Ovary (tissue), 9 donors: ENCODE measurements around the gene MRPL41. TPM values are rescaled to one million over a fixed set of nuclear protein-coding genes. Genes with fewer than 3 reads are reported as not detected.
"Not testable (repeated sequence)": the region's sequence is repeated elsewhere in the genome, so short reads cannot be mapped to it uniquely, and the experiment has no call there.

Experiments used
- DNase-seq, 5 donors: peaks; one replicate each; pipeline ENCODE4 v3.0.0-alpha.2; 2019 to 2020
- H3K27ac ChIP-seq, 2 donors: fragments of 200-600 bp; one replicate each; pipeline versions ENCODE4 v1.5.1 to v1.8.0; 2019 to 2022
- H3K27me3 ChIP-seq: fragments of 200-600 bp; one replicate; pipeline ENCODE4 v1.8.0; 2022
- H3K36me3 ChIP-seq: fragments of 200-600 bp; sonication (generic); one replicate; pipeline ENCODE4 v1.5.1; 2019
- H3K4me1 ChIP-seq: one replicate; pipeline ENCODE4 v1.8.1; 2013; ENCODE audit warnings: mild to moderate bottlenecking, moderate library complexity; ENCODE audit not compliant: insufficient read depth
- H3K4me3 ChIP-seq: fragments of 200-600 bp; sonication (generic); one replicate; pipeline ENCODE4 v1.5.1; 2017
- H3K9me3 ChIP-seq, 2 donors: fragments of 200-600 bp in 1 of 2; sonication (generic) in 1 of 2; one replicate each; pipeline versions ENCODE4 v1.5.1 to v1.8.1; 2013 to 2019; ENCODE audit warnings: mild to moderate bottlenecking in 1 of 2, moderate library complexity in 1 of 2
- CTCF ChIP-seq, 3 donors: fragments of 450-650 bp in 2 of 3; fragments of 200-600 bp in 1 of 3; IDR thresholded peaks; one replicate each; pipeline versions ENCODE4 v1.5.1 to v1.8.0; 2016 to 2022; ENCODE audit warnings: antibody characterized with exemption in 3 of 3, mild to moderate bottlenecking in 1 of 3
- EP300 ChIP-seq: sonication (generic); formaldehyde crosslinking; IDR thresholded peaks from one replicate; pipeline ENCODE4 v1.6.1; 2017; ENCODE audit warnings: antibody characterized with exemption
- POLR2A ChIP-seq: fragments of 450-650 bp; IDR thresholded peaks from one replicate; pipeline ENCODE4 v1.6.1; 2017; ENCODE audit warnings: antibody characterized with exemption, mild to moderate bottlenecking, moderate library complexity
- WGBS, 3 donors: extraction: QIAGEN DNeasy Blood & Tissue Kit in 1 of 3; methylation state at CpG; one replicate each; pipeline versions ENCODE4 v1.1.5 to v1.1.7; 2013 to 2017; 5-methylcytosine and 5-hydroxymethylcytosine counted together
- intact Hi-C, 4 donors: fragments of 100-400 bp; cut with DNase I; formaldehyde crosslinking; loops; one replicate each; pipeline versions ENCODE4 v1.11.0 to v1.15.1; 2022 to 2023
- polyA plus RNA-seq, 2 donors: library from polyadenylated mRNA; stranded (reverse); fragments of 200-250 nt in 1 of 2; fragments of 350-450 nt in 1 of 2; fragmentation: Illumina TruSeq in 1 of 2; extraction: RNeasy Lipid Tissue Mini Kit (QIAGEN cat#74804) in 1 of 2; gene quantifications; one replicate each; pipeline ENCODE4 v1.2.3, GENCODE V29; 2013 to 2014
- total RNA-seq, 7 donors: library from RNA; depleted of rRNA in 2 of 7; stranded (reverse); fragments of >200 nt in 2 of 7; fragmentation: NEBNext Ultra II Directional in 3 of 7; extraction: Animal tissue kit (Norgen Biotek cat#: 25700) in 3 of 7; gene quantifications; one replicate each; pipeline versions ENCODE4 v1.1.0 to v1.2.4, GENCODE V29; 2016 to 2023
- donor health status: DM: no; HTN: no; CAD: no; lungs with moderate emphysema.
- donor health status: DM: no; HTN: no; CAD: no.
- donor health status: Bipolar disorder and iron deficiency.
- donor health status: DM: yes; HTN: yes; CAD: no.
- donor health status: DM: no; HTN: no; CAD: no.
- donor health status: DM: yes; HTN: yes; CAD: no.

Gene MRPL41
- total and polyA plus RNA-seq, 9 donors, result 1.0 to 61.9 (median 48.3) TPM

DNA sequence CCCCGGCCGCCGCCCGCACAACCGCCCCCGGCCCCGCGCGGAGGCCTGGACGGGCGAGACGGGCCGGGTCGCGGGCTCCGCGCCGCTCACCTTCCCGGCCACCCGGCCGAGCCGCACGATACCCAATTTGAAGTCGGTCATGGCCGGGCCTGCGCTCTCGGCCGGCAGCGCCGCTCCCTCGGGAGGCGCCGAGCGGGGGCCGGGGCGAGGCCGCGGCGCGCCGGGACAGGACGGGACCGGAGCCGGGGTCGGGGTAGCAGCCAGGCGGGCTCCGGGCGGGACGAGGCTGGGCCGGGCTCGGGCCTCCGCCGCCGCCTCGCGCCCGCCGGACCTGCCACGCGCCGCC lies 38.4 kb downstream of the MRPL41 start:
- Histone ChIP-seq H3K9me3 (no peaks in the 10 kb centered on the region), H3K36me3 (no peaks in the 10 kb centered on the region), H3K27me3 (no peaks in the 10 kb centered on the region), H3K27ac (no peak overlapping the region), H3K4me1 (peaks cover 9% of the 10 kb centered on the region), H3K4me3 (peak overlapping the region; percentile 56)
- TF ChIP-seq CTCF (IDR thresholded peaks at IDR 0.05) (no peak), EP300 (no peak), POLR2A (no peak)
- intact Hi-C loops, result no loop called here
- 0 to 1% methylated on average over 39 to 61 of the region's 61 CpGs; no CpG with 5 or more reads in 1 of the 3 donors for WGBS, 3 donors
- no peak for DNase-seq

- Histone ChIP-seq H3K4me3 (peak within 1 kb of the TSS; percentile 84), H3K9me3 (no peaks in the 10 kb centered on the region), H3K36me3 (no peaks in the 10 kb centered on the region), H3K27me3 (no peaks in the 10 kb centered on the region), H3K27ac (peak within 1 kb of the TSS in 1 of 2 donors; percentile 36), H3K4me1 (peaks cover 9% of the 10 kb centered on the region)
- intact Hi-C loops, result no loop called here
- TF ChIP-seq CTCF (IDR thresholded peaks at IDR 0.05), result no peak
- TF ChIP-seq EP300, result no peak
- no peak for TF ChIP-seq POLR2A
- WGBS, 3 donors, result 1% methylated on average over 52 to 113 of the region's 113 CpGs
- DNase-seq, result peak; percentile 88 to 94 (median 92)
Observed at GRCh38 chr9:137590469-137591383, 39.0 kb downstream of the MRPL41 start, which contains the start of gene ZMYND19. TSS of gene ZMYND19 (minus strand) at chr9:137590512. CDS start at chr9:137590263, 249 bp downstream.

GRCh38 chr9:137592767-137593166 lies 41.1 kb downstream of the MRPL41 start:
- intact Hi-C loops, result no loop called here
- Histone ChIP-seq H3K4me3 (no peak overlapping the region), H3K9me3 (no peaks in the 10 kb centered on the region), H3K27ac (no peak overlapping the region), H3K4me1 (peaks cover 9% of the 10 kb centered on the region), H3K36me3 (no peaks in the 10 kb centered on the region), H3K27me3 (no peaks in the 10 kb centered on the region)
- no peak for DNase-seq
- 84 to 87% (median 85%) methylated on average over 7 of the region's 7 CpGs for WGBS, 3 donors
- TF ChIP-seq POLR2A (no peak), CTCF (IDR thresholded peaks at IDR 0.05) (no peak), EP300 (no peak)

- H3K36me3 ChIP-seq, result no peaks in the 10 kb centered on the region
- H3K27me3 ChIP-seq, result no peaks in the 10 kb centered on the region
- H3K27ac ChIP-seq, result no peak overlapping the region
- WGBS, 3 donors, result 66 to 83% (median 70%) methylated on average over 12 of the region's 12 CpGs
- no peaks in the 10 kb centered on the region for H3K9me3 ChIP-seq
- H3K4me1 ChIP-seq, result peaks cover 9% of the 10 kb centered on the region
- DNase-seq, result no peak
- TF ChIP-seq POLR2A, result no peak
- TF ChIP-seq CTCF (IDR thresholded peaks at IDR 0.05), result no peak
- no peak for TF ChIP-seq EP300
- intact Hi-C loops, result no loop called here
- H3K4me3 ChIP-seq, result no peak overlapping the region
Observed at GRCh38 chr9:137593176-137593575, 41.5 kb downstream of the MRPL41 start.

- DNase-seq, H3K36me3 ChIP-seq, H3K9me3 ChIP-seq, H3K27me3 ChIP-seq, H3K27ac ChIP-seq, H3K4me1 ChIP-seq, H3K4me3 ChIP-seq, intact Hi-C loops: not testable (repeated sequence)
- WGBS, 3 donors, result 90 to 95% (median 93%) methylated on average over 7 of the region's 7 CpGs
Observed at GRCh38 chr9:137596577-137596976, 44.9 kb downstream of the MRPL41 start.
